Suprapubic skin (tissue), 4 donors: Measurements from ENCODE around the gene TBPL2. TPM values are rescaled to one million over a fixed set of nuclear protein-coding genes. Genes with fewer than 3 reads are reported as not detected.
A peak's percentile ranks its signal among the peaks of the same experiment; 100 is the strongest.

Experiments
- DNase-seq, 2 donors: peaks; one replicate each; pipeline ENCODE4 v3.0.0-alpha.2; 2019; ENCODE audit warnings: low spot score in 2 of 2
- H3K27ac ChIP-seq: fragments of 200-600 bp; sonication (generic); one replicate; pipeline ENCODE4 v1.5.1; 2019
- H3K27me3 ChIP-seq: fragments of 200-600 bp; sonication (generic); one replicate; pipeline ENCODE4 v1.5.1; 2019
- H3K36me3 ChIP-seq: fragments of 200-600 bp; sonication (generic); one replicate; pipeline ENCODE4 v1.5.1; 2019
- H3K4me1 ChIP-seq: fragments of 200-600 bp; sonication (generic); one replicate; pipeline ENCODE4 v1.5.1; 2019
- H3K4me3 ChIP-seq: fragments of 200-600 bp; sonication (generic); one replicate; pipeline ENCODE4 v1.5.1; 2019; ENCODE audit warnings: mild to moderate bottlenecking
- H3K9me3 ChIP-seq: fragments of 200-600 bp; sonication (generic); one replicate; pipeline ENCODE4 v1.5.1; 2019
- CTCF ChIP-seq, 2 donors: fragments of 200-600 bp in 1 of 2; fragments of 450-650 bp in 1 of 2; sonication (generic) in 1 of 2; IDR thresholded peaks; one replicate each; pipeline ENCODE4 v1.5.1; 2016 to 2019; ENCODE audit warnings: antibody characterized with exemption in 2 of 2, mild to moderate bottlenecking in 1 of 2, moderate library complexity in 1 of 2
- EP300 ChIP-seq: sonication (generic); formaldehyde crosslinking; IDR thresholded peaks from one replicate; pipeline ENCODE4 v1.6.1; 2017; ENCODE audit warnings: antibody characterized with exemption
- POLR2A ChIP-seq, 2 donors: fragments of 450-650 bp; IDR thresholded peaks; one replicate each; pipeline ENCODE4 v1.6.1; 2017; ENCODE audit warnings: antibody characterized with exemption in 2 of 2, mild to moderate bottlenecking in 2 of 2, moderate library complexity in 2 of 2
- POLR2AphosphoS5 ChIP-seq, 3 donors: sonication (generic); formaldehyde crosslinking; IDR thresholded peaks; one replicate each; pipeline ENCODE4 v1.6.1; 2017; ENCODE audit warnings: antibody characterized with exemption in 3 of 3
- WGBS: methylation state at CpG from one replicate; pipeline ENCODE4 v1.1.5; 2018; 5-methylcytosine and 5-hydroxymethylcytosine counted together
- total RNA-seq, 4 donors: library from RNA; depleted of rRNA; stranded (reverse); fragments of >200 nt; gene quantifications; one replicate each; pipeline ENCODE4 v1.1.0, GENCODE V29; 2016

The TBPL2 gene
- total RNA-seq, 4 donors from 2014 or later: not detected

DNA sequence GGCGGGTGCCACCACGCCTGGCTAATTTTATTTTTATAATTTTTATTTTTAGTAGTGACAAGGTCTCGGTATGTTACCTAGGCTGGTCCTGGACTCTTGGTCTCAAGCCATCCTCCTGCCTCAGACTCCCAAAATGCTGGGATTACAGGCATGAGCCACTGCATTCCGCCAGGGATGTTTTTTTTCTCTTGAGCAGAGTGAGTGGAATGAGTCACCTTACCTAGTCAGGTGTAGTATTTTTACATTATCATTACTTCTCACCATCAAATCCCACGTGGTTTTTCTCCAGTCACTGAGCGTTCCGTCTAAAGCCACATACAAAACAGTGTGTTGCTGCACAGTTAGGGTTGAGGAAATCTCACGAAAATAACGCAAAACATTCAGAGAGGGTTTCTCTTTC, 870 bp upstream of the TBPL2 start:
- H3K4me3 ChIP-seq: no peak overlapping the region
- 88% methylated on average over 9 of the region's 9 CpGs for WGBS
- H3K27me3 ChIP-seq: peaks cover 6% of the 10 kb centered on the region
- H3K36me3 ChIP-seq: no peaks in the 10 kb centered on the region
- DNase-seq: no peak
- H3K9me3 ChIP-seq: no peaks in the 10 kb centered on the region
- H3K27ac ChIP-seq: no peak overlapping the region
- TF ChIP-seq CTCF (IDR thresholded peaks at IDR 0.05) (no peak), POLR2A (IDR thresholded peaks at IDR 0.05) (no peak), EP300 (no peak), POLR2AphosphoS5 (IDR thresholded peaks at IDR 0.05) (no peak)
- H3K4me1 ChIP-seq: no peaks in the 10 kb centered on the region

DNA sequence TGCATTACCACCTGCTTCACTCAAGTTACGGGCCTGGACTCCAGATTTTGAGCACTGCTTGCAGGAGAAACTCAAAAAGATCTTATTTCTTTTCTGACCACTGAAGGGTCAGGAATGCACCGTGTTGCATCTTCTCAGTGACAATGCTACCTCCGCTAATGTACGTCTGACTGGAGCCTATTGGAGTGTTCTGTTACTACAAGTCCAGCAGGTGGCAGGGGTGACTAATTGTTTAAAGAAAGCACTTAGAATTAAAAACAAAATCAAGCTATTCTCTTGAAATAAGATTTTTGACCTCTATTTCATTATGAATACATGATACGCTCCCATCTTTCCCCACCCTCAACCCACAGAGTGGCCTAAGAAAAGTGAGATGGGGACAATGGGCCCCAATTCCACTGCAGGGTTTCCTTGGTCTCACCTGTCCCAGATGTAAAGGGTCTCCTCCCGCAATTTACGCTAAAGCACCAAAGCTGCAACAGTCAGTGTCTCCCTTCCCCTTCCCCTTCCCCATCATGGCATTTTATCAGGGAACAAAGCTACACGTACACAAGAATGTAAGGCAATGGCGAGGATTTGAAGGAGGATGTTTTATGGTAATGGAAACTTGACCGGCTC, 2.2 kb downstream of the TBPL2 start:
- Histone ChIP-seq H3K27ac (no peak overlapping the region), H3K4me3 (no peak overlapping the region), H3K9me3 (no peaks in the 10 kb centered on the region), H3K36me3 (no peaks in the 10 kb centered on the region), H3K4me1 (no peaks in the 10 kb centered on the region), H3K27me3 (peaks cover 6% of the 10 kb centered on the region)
- TF ChIP-seq POLR2A (IDR thresholded peaks at IDR 0.05): no peak
- TF ChIP-seq CTCF (IDR thresholded peaks at IDR 0.05): peak; percentile 14 to 48
- no peak for TF ChIP-seq EP300
- no peak for DNase-seq
- WGBS: 49% methylated on average over 10 of the region's 10 CpGs

DNA sequence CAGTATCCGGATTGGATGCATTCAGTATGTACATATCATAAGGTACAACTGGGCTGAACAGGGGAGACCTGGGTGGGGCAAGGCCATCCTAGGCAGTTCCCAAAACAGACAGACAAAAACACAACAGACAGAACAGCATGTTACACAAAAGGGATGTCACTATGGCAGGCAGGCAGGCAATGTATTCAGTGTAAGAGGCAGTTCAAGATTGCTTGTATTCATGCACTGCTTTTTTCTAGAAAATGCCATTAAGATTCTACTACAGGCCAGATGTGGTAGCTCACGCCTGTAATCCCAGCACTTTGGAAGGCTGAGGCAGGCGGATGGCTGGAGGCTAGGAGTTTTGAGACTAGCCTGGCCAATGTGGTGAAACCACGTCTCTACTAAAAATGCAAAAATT, 3.5 kb downstream of the TBPL2 start:
- no peak for DNase-seq

DNA sequence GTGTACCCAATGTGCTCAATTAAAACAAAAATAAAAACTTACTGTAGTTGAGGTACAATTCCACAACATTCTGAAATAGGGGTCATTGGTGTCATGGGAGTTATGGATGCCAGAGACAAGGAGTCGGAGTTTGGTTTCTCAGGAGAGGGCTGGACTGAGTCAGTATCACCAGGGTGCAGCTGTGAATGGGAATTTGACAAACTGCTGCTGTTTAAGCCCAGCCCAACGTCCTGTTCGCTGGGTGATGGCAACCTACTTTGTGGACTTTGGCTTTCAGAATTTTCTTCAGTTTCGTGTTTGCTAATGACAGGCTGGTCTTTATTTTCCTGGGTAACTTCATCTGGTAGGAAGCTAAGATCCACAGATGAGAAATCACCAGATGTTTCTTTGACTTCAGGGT, 3.9 kb downstream of the TBPL2 start:
- peaks cover 6% of the 10 kb centered on the region for H3K27me3 ChIP-seq
- no peak overlapping the region for H3K4me3 ChIP-seq
- TF ChIP-seq POLR2AphosphoS5 (IDR thresholded peaks at IDR 0.05) (no peak), POLR2A (IDR thresholded peaks at IDR 0.05) (no peak), EP300 (no peak), CTCF (IDR thresholded peaks at IDR 0.05) (no peak)
- 83% methylated on average over 4 of the region's 4 CpGs for WGBS
- no peak overlapping the region for H3K27ac ChIP-seq
- H3K9me3 ChIP-seq: no peaks in the 10 kb centered on the region
- no peaks in the 10 kb centered on the region for H3K4me1 ChIP-seq
- H3K36me3 ChIP-seq: no peaks in the 10 kb centered on the region
- DNase-seq: no peak

More for the DNA sequence above, 3.5 kb downstream of the TBPL2 start:
- no peak overlapping the region for H3K4me3 ChIP-seq
- no peaks in the 10 kb centered on the region for H3K4me1 ChIP-seq
- H3K27me3 ChIP-seq: peaks cover 6% of the 10 kb centered on the region
- H3K36me3 ChIP-seq: no peaks in the 10 kb centered on the region
- WGBS: 79% methylated on average over 4 of the region's 4 CpGs
- no peak for TF ChIP-seq POLR2A (IDR thresholded peaks at IDR 0.05)
- TF ChIP-seq CTCF (IDR thresholded peaks at IDR 0.05): no peak
- TF ChIP-seq POLR2AphosphoS5 (IDR thresholded peaks at IDR 0.05): no peak
- no peak for TF ChIP-seq EP300
- no peaks in the 10 kb centered on the region for H3K9me3 ChIP-seq
- no peak overlapping the region for H3K27ac ChIP-seq

- no peaks in the 10 kb centered on the region for H3K27me3 ChIP-seq
- TF ChIP-seq CTCF (IDR thresholded peaks at IDR 0.05) (no peak), POLR2AphosphoS5 (IDR thresholded peaks at IDR 0.05) (no peak), EP300 (no peak), POLR2A (IDR thresholded peaks at IDR 0.05) (no peak)
- WGBS: 60% methylated on average over 3 of the region's 3 CpGs
These were observed 5.6 kb downstream of the TBPL2 start for GRCh38 chr14:55434805-55435174.

More at GRCh38 chr14:55434805-55435174, 5.6 kb downstream of the TBPL2 start:
- Histone ChIP-seq H3K27ac (no peak overlapping the region), H3K9me3 (no peaks in the 10 kb centered on the region), H3K4me1 (peaks cover 3% of the 10 kb centered on the region), H3K4me3 (no peak overlapping the region), H3K36me3 (no peaks in the 10 kb centered on the region)
- DNase-seq: no peak
